GM12878 (cell line): Measurements from ENCODE around the gene ZMYND11.

Experiments
- CTCF ChIP-seq, 3 experiments: IDR thresholded peaks in 2 of 3; conservative IDR thresholded peaks in 1 of 3; 2 replicates each; pipeline ENCODE4 v1.5.1; 2011; ENCODE audit warnings: low read depth in 3 of 3, low read length in 3 of 3, mild to moderate bottlenecking in 3 of 3, control low read depth in 2 of 3, moderate library complexity in 2 of 3, inconsistent platforms in 1 of 3, mixed read lengths in 1 of 3; ENCODE audit not compliant: control insufficient read depth in 2 of 3, insufficient read depth in 1 of 3; ENCODE audit errors: extremely low read depth in 1 of 3
- MEF2A ChIP-seq: IDR thresholded peaks from 2 replicates; pipeline ENCODE4 v1.6.1; 2011; ENCODE audit warnings: low read depth, mild to moderate bottlenecking, low read length, moderate library complexity; ENCODE audit not compliant: insufficient read depth
- POLR2AphosphoS5 ChIP-seq: IDR thresholded peaks from 2 replicates; pipeline ENCODE4 v1.6.1; 2011; ENCODE audit warnings: mild to moderate bottlenecking, low read length, inconsistent platforms
- SMC3 ChIP-seq: IDR thresholded peaks from 2 replicates; pipeline ENCODE4 v1.6.1; 2011; ENCODE audit warnings: low read length, improper control_type of control experiment, borderline replicate concordance
- SREBF2 ChIP-seq: IDR thresholded peaks from 2 replicates; pipeline ENCODE4 v1.6.1; 2012; ENCODE audit warnings: mild to moderate bottlenecking, low read length
- TAF1 ChIP-seq: IDR thresholded peaks from 2 replicates; pipeline ENCODE4 v1.6.1; 2011; ENCODE audit warnings: mild to moderate bottlenecking, low read depth, low read length, borderline replicate concordance

GRCh38 chr10:112246-112645, 23.0 kb upstream of the ZMYND11 start:
- TF ChIP-seq SMC3: no peak
- TF ChIP-seq CTCF (IDR thresholded peaks at IDR 0.05 in 2 of 3, conservative IDR thresholded peaks at IDR 0.05 in 1 of 3; ENCODE audit: control insufficient read depth in 2 of 3, extremely low read depth in 1 of 3, insufficient read depth in 1 of 3, low read depth in 3 of 3, low read length in 3 of 3): no peak
- no peak for TF ChIP-seq SREBF2
- TF ChIP-seq POLR2AphosphoS5: no peak
- TF ChIP-seq TAF1: no peak
- no peak for TF ChIP-seq MEF2A
